NB4 (cell line): ENCODE results near the gene ADCY10.
A peak's percentile ranks its signal among the peaks of the same experiment; 100 is the strongest.

Experiments
- DNase-seq: peaks from one replicate; pipeline ENCODE4 v3.0.0; 2010; ENCODE audit warnings: low read depth
- H3K4me3 ChIP-seq: one replicate; pipeline ENCODE4 v1.5.1; 2011; ENCODE audit warnings: mild to moderate bottlenecking, low read depth, low read length, moderate library complexity
- MAX ChIP-seq: IDR thresholded peaks from 2 replicates; pipeline ENCODE4 v1.6.1; 2011; ENCODE audit warnings: low read depth, low read length
- MYC ChIP-seq: IDR thresholded peaks from 2 replicates; pipeline ENCODE4 v1.6.1; 2011; ENCODE audit warnings: low read depth, low read length
- POLR2A ChIP-seq: IDR thresholded peaks from 2 replicates; pipeline ENCODE4 v1.6.1; 2011; ENCODE audit warnings: mild to moderate bottlenecking; ENCODE audit not compliant: insufficient read length; ENCODE audit errors: extremely low read depth
- TF ChIP-seq, protein P1 (sequence below): IDR thresholded peaks from one replicate; pipeline ENCODE4 v1.5.1; 2012; ENCODE audit warnings: low read depth, low read length

Gene ADCY10

DNA sequence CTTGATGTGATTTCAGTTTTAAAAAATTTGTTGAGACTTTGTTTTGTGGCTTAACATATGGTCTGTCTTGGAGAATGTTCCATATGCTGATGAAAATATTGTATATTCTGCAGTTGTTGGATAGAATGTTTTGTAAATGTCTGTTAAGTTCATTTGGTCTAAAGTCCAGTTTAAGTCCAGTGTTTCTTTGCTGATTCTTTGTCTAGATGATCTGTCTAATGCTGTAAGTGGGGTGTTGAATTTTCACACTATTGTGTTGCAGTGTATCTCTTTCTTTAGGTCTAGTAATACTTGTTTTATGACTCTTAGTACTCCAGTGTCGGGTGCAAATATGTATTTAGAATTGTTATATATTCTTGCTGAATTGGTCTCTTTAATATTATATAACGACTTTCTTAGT, 33.8 kb upstream of the ADCY10 start:
- DNase-seq = no peak
- TF ChIP-seq MAX (no peak), POLR2A (no peak), MYC (no peak)
- TF ChIP-seq, protein P1, sequence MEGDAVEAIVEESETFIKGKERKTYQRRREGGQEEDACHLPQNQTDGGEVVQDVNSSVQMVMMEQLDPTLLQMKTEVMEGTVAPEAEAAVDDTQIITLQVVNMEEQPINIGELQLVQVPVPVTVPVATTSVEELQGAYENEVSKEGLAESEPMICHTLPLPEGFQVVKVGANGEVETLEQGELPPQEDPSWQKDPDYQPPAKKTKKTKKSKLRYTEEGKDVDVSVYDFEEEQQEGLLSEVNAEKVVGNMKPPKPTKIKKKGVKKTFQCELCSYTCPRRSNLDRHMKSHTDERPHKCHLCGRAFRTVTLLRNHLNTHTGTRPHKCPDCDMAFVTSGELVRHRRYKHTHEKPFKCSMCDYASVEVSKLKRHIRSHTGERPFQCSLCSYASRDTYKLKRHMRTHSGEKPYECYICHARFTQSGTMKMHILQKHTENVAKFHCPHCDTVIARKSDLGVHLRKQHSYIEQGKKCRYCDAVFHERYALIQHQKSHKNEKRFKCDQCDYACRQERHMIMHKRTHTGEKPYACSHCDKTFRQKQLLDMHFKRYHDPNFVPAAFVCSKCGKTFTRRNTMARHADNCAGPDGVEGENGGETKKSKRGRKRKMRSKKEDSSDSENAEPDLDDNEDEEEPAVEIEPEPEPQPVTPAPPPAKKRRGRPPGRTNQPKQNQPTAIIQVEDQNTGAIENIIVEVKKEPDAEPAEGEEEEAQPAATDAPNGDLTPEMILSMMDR = no peak
- H3K4me3 ChIP-seq = no peak overlapping the region

DNA sequence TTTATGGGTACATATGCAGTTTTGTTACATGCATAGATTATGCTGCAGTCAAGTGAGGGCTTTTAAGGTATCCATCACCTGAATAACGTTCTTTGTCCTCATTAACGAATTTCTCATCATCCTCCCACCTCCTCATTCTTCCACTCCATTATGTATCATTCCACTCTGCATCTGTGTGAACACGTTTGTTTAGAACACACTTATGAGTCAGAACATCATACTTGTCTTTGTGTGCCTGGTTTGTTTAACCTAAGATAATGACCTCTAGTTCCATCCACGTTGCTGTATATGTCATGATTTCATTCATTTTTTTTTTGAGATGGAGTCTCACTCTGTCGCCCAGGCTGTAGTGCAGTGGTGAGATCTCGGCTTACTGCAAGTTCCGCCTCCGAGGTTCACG, 29.6 kb upstream of the ADCY10 start:
- TF ChIP-seq MYC (no peak), MAX (no peak), POLR2A (no peak)
- TF ChIP-seq, protein P1 = no peak
- no peak for DNase-seq
- H3K4me3 ChIP-seq = no peak overlapping the region

- TF ChIP-seq MYC (no peak), POLR2A (no peak), MAX (no peak)
- TF ChIP-seq, protein P1 = no peak
- H3K4me3 ChIP-seq = no peak overlapping the region
- DNase-seq = no peak
Observed at GRCh38 chr1:167940264-167940663, 26.3 kb upstream of the ADCY10 start.

GRCh38 chr1:167938080-167938636, 24.2 kb upstream of the ADCY10 start:
- DNase-seq = peak; percentile 17
- peak overlapping the region; percentile 80 for H3K4me3 ChIP-seq
- TF ChIP-seq POLR2A (no peak), MAX (no peak), MYC (no peak)
- TF ChIP-seq, protein P1 = no peak

GRCh38 chr1:167937709-167938010, 23.7 kb upstream of the ADCY10 start:
- peak overlapping the region; percentile 80 for H3K4me3 ChIP-seq
- TF ChIP-seq POLR2A (no peak), MAX (no peak)
- no peak for DNase-seq

DNA sequence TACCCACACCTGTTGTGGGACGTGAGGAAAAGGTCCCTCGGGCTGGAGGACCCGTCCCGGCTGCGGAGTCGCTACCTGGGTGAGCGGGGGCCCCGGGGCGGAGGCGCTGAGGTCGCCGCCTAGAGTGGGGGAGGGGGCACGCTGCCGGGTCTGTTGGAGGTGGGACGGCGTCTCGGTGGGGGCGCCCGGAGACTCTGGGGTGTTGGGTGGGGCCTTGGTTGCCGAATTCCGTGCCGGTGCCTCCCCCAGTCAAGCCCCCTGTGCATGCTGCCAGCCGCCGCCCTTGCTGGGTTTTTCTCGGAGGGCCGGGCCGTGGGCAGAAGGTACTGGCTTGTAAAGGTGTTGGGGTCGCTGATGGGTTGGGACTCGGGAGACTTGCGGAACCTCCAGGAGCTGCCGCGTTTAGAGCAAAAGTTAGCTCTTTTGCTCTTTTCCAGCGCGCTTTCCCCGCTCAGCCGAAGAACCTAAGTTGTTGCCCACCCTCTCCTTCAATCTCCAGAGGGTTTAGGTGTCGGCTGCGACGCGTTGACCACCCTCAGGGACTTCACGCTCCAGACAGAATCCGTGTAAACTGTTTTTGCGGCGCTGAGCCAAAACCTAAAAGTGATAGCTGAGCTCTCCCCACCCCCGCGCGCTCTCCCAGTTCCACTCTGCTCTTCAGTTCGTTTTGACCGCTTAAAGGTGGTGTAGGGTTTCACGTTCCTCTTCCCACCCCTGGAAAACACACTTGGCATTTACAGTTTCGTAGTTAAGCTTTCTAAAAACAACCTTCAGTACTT, 23.2 kb upstream of the ADCY10 start, which contains the start of gene MPC2:
Gene MPC2 (minus strand): TSS at position 143 of the 779 bp plus-strand sequence. CDS start 1,231 bp downstream, outside the sequence.
- DNase-seq = peak; percentile 76
- H3K4me3 ChIP-seq = peak within 1 kb of the TSS; percentile 80
- peak; percentile 30 for TF ChIP-seq POLR2A
- TF ChIP-seq MAX = no peak
